NCI-H2196 treated with DMSO at 0.1 percent for 48 hours (cell line): ENCODE measurements around the gene ATP10B.

Experiments used
- DNase-seq: peaks from one replicate; lab custom pipeline; 2025; ENCODE audit not compliant: unreplicated experiment; lab: John Stamatoyannopoulos, UW

Gene ATP10B

DNA sequence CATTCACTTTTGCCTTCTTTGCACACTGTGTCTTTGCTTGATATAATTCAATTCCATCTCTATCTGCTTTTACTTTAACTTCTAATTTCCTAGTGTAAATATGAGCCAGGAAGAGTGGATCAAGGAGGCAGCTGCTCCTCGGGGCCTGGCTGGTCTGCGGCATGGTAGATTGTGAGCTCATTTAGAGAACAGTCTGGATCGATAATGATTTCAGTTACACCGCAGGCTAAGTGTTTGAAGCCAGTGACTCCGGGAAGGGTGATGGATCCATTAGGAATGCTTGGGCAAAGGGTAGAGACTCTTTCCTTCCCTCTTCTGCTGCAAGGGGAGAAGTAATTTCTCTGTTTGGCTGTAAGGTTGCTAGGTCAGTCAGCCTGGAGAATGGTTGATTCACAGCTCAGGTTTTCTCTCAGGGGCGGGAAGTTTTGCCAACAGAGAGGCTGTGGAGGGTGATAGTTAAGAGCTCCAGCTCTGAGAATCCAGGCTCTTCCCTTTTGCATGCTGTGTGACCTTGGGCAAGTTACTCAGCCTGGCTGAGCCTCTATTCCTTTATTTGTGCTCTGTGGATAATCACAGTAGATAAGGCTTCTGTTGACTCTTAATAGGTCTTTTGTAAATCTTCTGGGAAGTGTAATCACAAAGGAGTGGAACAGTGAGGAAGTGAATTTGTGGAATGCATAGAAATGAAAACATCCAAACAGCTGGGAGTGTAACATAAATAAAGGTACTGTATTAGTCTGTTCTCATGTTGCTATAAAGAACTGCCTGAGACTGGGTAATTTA lies 331.2 kb downstream of the ATP10B start:
- DNase-seq, result no peak

- DNase-seq, result no peak
Observed at GRCh38 chr5:160516696-160517530, 335.1 kb downstream of the ATP10B start.

- no peak for DNase-seq
Observed at GRCh38 chr5:160514866-160515265, 337.1 kb downstream of the ATP10B start.

DNA sequence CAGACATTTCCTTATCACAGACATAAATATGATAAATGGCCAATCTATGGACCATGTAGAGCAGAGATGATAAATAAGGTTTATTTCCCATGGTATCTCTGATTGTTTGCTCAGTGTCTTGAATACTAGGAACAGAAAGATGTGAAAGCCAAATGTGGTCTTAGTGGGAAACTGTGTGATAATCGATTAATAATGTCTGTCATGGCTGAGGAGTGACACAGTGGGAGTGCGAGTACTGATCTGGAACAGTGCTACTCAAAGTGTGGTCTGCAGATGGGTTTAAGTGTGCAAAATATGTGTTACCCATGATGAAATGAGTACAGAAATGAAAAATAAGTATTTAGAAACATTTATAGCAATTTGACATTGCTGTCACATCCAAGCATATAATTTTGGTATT lies 337.8 kb downstream of the ATP10B start:
- DNase-seq, result no peak

GRCh38 chr5:160513485-160513884 lies 338.5 kb downstream of the ATP10B start:
- no peak for DNase-seq
